ENCODE results near the gene SLC17A3. TPM values are rescaled to one million over a fixed set of nuclear protein-coding genes. Genes with fewer than 3 reads are reported as not detected.

Gene SLC17A3
- not detected in 2 replicates for total RNA-seq (2014; rRNA removed; shearing (Covaris generic))

GRCh38 chr6:25874118-25874517, at the start of gene SLC17A3:
Gene SLC17A3, minus strand, starts transcription at chr6:25874243. Its CDS starts 5,856 bp downstream, at chr6:25868387.
- no peak for DNase-seq (ENCODE audit: low read depth)

GRCh38 chr6:25922301-25922700, 48.3 kb upstream of the SLC17A3 start:
- no peak for DNase-seq (ENCODE audit: low read depth)

- no peak for DNase-seq (ENCODE audit: low read depth)
Observed at GRCh38 chr6:25921525-25922203, 47.6 kb upstream of the SLC17A3 start.

GRCh38 chr6:25919657-25920056, 45.6 kb upstream of the SLC17A3 start:
- no peak for DNase-seq (ENCODE audit: low read depth)

- no peak for DNase-seq (ENCODE audit: low read depth)
Observed at GRCh38 chr6:25918083-25918683, 44.1 kb upstream of the SLC17A3 start.

- DNase-seq (ENCODE audit: low read depth) = no peak
Observed at GRCh38 chr6:25916789-25917490, 42.9 kb upstream of the SLC17A3 start.

- no peak for DNase-seq (ENCODE audit: low read depth)
Observed at GRCh38 chr6:25916330-25916729, 42.3 kb upstream of the SLC17A3 start.

GRCh38 chr6:25913741-25914140, 39.7 kb upstream of the SLC17A3 start:
- no peak for DNase-seq (ENCODE audit: low read depth)

GRCh38 chr6:25911351-25911750, 37.3 kb upstream of the SLC17A3 start:
- DNase-seq (ENCODE audit: low read depth) = no peak

- DNase-seq (ENCODE audit: low read depth) = no peak
Observed at GRCh38 chr6:25907475-25908014, 33.5 kb upstream of the SLC17A3 start.

- DNase-seq (ENCODE audit: low read depth) = no peak
Observed at GRCh38 chr6:25903467-25904099, 29.5 kb upstream of the SLC17A3 start.

- DNase-seq (ENCODE audit: low read depth) = no peak
Observed at GRCh38 chr6:25902071-25902470, 28.0 kb upstream of the SLC17A3 start.

GRCh38 chr6:25900843-25901242, 26.8 kb upstream of the SLC17A3 start:
- DNase-seq (ENCODE audit: low read depth) = no peak

- DNase-seq (ENCODE audit: low read depth) = no peak
Observed at GRCh38 chr6:25899580-25900408, 25.8 kb upstream of the SLC17A3 start.

GRCh38 chr6:25899123-25899522, 25.1 kb upstream of the SLC17A3 start:
- DNase-seq (ENCODE audit: low read depth) = no peak

GRCh38 chr6:25898289-25898977, 24.4 kb upstream of the SLC17A3 start:
- no peak for DNase-seq (ENCODE audit: low read depth)

GRCh38 chr6:25896252-25896651, 22.2 kb upstream of the SLC17A3 start:
- DNase-seq (ENCODE audit: low read depth) = no peak

- no peak for DNase-seq (ENCODE audit: low read depth)
Observed at GRCh38 chr6:25895771-25896170, 21.7 kb upstream of the SLC17A3 start.

- peak; percentile 9 for DNase-seq (ENCODE audit: low read depth)
Observed at GRCh38 chr6:25893778-25894177, 19.7 kb upstream of the SLC17A3 start.

- no peak for DNase-seq (ENCODE audit: low read depth)
Observed at GRCh38 chr6:25892877-25893276, 18.8 kb upstream of the SLC17A3 start.
